ENCODE results near the gene KRT9.
A peak's percentile ranks its signal among the peaks of the same experiment; 100 is the strongest.
"Not testable (repeated sequence)": the region's sequence is repeated elsewhere in the genome, so short reads cannot be mapped to it uniquely, and the experiment has no call there.

The KRT9 gene

GRCh38 chr17:41600318-41600717, 28.5 kb upstream of the KRT9 start:
- no peak for DNase-seq

GRCh38 chr17:41599680-41600079, 27.8 kb upstream of the KRT9 start:
- DNase-seq: no peak

DNA sequence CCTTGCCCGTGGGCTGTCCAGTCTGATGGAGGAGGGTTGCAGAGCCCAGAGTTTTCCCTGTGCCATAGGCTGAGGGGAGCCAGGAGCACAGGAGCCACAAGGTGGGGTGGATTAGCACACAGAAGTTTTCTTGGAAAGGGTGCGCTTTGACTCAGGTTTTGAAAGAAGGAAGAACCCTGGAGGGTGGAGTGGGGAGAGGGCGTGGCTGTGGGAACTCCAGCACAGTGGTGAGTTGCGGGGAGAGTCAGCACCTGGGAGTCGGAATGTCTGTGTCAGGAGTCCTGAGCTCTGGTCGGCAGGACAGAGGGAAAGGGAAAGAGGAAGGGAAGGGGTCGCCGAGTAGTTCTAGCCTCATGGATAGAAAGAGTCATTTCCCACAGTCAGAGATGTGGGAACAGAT, 23.7 kb upstream of the KRT9 start:
- no peak for DNase-seq

- DNase-seq: no peak
Measured at GRCh38 chr17:41594363-41594915, 22.6 kb upstream of the KRT9 start.

GRCh38 chr17:41593306-41593981, 21.6 kb upstream of the KRT9 start:
- DNase-seq: no peak

DNA sequence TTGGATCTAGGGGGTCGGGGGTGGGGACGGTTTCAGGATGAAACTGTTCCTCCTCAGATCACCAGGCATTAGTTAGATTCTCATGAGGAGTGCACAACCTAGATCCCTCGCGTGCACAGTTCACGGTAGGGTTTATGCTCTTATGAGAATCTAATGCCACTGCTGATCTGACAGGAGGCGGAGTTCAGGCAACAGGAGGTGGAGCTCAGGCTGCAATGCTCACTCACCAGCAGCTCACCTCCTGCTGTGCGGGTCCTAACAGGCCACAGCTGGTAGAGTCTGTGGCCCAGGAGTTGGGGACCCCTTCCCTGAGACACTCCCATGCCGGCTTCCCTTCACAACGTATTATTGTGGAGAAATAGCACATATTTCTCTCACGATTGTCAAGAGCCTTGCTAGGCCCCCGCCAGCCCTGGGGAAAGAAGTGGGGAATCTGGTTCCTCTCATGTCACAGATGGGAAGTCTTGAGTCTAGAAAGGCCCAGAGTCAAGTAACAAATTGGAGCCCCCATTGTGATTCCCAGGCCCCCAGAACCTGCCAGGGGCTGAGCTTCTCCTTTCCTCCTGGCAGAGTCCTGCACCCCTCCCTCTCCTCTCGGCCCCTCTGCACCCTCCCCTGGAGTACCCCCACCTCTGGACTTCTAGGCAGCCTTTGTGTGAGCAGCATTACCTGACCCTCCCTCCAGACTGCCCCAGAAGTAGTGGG, 20.9 kb upstream of the KRT9 start:
- no peak for DNase-seq

GRCh38 chr17:41589301-41589700, 17.4 kb upstream of the KRT9 start:
- DNase-seq: no peak

DNA sequence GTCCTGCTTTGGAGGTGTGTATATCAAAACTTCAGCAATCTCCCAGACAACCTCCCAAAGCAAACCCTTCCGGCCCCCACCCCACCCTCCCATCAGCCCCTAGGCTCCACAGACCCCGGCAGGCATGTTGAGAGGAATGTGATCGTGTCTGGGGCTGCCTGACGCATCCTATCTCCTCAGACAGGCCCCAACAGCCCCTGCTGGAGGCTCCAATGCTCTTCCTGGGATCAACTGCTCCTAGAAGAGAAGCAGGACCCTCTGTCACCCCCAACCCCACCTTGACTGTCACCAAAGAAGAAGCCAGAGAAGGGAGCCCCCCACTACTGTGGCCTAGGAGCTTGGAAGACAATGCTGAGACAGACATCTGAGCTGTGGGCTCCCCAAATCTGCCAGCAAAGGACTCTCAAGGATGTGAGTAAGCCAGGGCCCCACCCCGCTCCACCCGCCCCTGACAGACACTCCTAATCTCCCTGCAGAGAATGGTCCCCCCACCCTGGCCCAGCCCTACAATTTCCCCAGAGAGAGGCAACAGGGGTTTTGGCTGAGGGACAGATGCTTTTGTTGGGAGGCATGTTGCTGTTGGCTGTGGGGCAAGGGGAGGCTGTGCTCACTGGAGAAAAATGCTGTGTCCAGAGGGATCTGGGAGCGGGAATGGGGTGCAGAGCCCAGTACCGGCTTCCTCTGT, 16.4 kb upstream of the KRT9 start:
- DNase-seq: no peak

- DNase-seq: no peak
Measured at GRCh38 chr17:41586863-41587495, 15.1 kb upstream of the KRT9 start, which contains the start of gene KRT14. KRT14 (minus strand) TSS chr17:41586895; CDS start chr17:41586834, 61 bp downstream.

- no peak for DNase-seq
Measured at GRCh38 chr17:41585301-41586056, 13.6 kb upstream of the KRT9 start.

GRCh38 chr17:41584331-41584927, 12.6 kb upstream of the KRT9 start:
- not testable (repeated sequence) for DNase-seq

- DNase-seq: no peak
Measured at GRCh38 chr17:41583137-41584127, 11.6 kb upstream of the KRT9 start.

DNA sequence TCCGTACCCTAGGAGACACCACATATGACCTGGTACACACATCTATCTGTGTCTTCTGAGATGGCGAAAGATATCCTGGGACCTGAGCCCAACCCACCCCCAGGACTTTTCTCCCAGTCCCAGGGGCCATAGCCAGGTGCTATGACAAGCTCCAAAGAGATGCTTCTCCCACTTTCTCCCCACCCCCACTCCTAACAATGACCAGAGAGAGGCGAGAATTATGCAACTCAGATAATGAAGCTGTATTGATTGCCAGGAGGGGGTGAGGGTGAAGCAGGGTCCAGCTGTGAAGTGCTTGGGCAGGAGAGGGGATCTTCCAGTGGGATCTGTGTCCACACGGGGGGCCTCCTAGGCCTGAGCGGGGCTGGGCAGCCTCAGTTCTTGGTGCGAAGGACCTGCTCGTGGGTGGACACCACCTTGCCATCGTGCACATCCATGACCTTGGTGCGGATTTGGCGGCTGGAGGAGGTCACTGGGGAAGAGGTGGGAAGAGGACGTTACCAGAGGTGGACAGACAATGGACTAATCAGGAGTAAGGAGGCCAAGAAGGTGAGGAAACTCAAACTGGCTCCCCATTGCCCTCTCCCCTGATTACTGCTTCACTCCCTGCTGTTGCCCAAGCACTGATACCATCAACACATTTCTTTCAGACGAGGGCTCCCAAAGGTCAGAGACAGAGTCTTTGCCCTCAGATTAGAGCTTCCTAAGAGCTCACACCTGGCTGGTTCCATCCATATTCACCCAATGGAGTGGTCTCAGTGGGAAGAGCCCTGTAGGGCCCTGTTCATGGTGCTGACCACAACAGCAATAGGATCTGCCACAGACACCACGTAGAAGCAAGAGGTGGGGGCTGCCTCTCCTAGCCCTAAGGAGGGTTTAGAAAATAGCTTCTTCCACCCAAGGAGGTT, 10.5 kb upstream of the KRT9 start:
- not testable (repeated sequence) for DNase-seq

- no peak for DNase-seq
Measured at GRCh38 chr17:41581366-41582060, 9.7 kb upstream of the KRT9 start.

DNA sequence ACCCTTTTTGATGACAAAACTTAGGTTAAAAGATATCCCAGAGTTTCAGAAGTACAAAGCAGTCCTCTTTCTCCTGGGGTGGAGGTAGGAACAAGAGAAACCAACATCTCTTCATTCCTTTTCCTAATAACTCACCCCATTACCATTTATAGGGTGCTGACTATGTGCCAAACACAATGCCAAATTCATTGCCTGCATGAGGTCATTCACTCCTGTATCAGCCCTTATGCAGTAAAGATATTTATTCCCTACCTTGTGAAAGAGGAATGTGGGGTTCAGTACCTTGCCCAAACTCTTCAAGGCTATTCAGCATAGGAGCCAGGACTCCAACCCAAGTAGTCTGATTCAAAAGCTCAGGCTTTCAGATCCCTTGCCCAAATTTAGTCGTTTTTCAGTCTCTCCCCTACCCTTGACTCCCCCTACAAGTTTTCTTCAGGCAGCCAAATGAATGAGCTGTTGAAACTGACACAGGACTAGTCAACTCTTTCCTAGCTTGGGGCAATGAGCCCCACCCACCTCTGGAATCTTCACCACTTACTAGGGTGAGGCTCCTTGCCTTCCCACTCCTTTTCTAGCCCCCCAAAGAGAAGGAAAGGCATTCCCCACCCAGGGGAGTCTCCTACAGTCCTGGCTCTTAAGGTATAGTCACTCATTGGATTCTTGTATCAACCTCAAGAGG, 9.0 kb upstream of the KRT9 start:
- DNase-seq: no peak

- DNase-seq: no peak
Measured at GRCh38 chr17:41580244-41580575, 8.4 kb upstream of the KRT9 start.

DNA sequence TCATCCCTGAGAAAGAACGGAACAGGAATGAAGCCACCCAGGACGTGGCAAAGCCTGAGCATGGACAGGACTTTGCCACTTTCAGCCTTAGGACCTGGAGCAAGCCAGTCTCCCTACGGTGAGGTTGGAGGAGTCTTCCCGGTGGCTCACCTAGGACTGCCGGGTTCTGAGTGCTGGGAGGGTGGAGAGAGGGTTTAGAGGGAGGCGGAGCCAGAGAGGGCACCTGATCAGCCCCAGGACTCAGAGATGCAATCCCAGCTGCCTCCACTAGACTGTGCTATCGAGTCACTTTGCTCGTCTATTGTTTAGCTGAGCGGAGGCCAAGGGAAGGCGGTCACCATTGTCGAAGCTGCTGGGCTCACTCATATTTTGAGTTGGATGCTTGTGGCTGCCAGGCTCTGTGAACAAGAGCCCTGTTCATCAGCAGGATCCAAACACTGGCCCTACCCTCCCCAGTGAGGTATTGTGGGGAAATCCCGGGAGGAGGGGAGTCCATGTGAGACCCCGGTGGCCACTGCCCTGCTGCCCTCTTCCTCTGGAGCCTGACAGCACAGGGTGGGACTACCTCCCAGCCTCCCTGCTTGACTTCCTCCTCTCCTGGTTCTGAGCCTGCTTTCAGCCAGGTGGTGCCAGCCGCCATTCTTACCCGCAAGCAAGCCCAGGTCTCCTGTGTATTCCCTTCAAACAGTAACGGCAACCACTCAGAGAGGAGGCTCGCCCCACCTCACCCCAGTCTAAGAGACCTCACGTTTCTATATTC, 7.8 kb upstream of the KRT9 start:
- DNase-seq: peak; percentile 52

DNA sequence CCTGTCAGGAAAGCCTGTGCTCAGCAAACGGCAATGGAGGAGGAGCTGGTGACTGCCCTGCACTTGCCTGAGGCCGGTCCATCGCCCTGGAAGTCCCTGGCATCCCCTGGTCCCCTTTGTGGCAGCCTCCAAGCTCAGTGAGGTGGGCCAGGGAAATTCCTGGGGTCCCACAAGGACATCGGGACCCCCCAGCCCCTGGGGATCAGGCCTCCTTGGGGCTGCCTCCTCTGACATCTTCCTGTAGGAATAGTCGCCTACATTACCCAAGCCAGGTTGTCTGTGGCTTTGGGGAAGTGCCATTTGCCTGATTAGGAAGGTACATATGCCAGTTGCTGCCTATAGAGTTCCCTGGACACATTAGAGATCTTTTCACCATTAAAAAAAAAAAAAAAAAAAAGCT, 7.1 kb upstream of the KRT9 start:
- DNase-seq: no peak
